GM23338 (cell line): ENCODE data around the gene COL9A2.

Source experiments
- CTCF ChIP-seq, 2 experiments: fragments of 200-600 bp in 1 of 2; sonication (generic) in 1 of 2; conservative IDR thresholded peaks; 2 replicates each; pipeline versions ENCODE4 v1.5.1 to v1.6.1; 2016 to 2017; ENCODE audit warnings: antibody characterized with exemption in 2 of 2, low read depth in 2 of 2, mild to moderate bottlenecking in 2 of 2, moderate library complexity in 1 of 2
- EZH2 ChIP-seq: fragments of 200-600 bp; sonication (generic); IDR thresholded peaks from one replicate; pipeline ENCODE4 v1.8.0; 2017; ENCODE audit warnings: antibody characterized with exemption, mild to moderate bottlenecking, low read depth; ENCODE audit not compliant: unreplicated experiment
- EZH2phosphoT487 ChIP-seq: fragments of 200-600 bp; sonication (generic); IDR thresholded peaks from one replicate; pipeline ENCODE4 v1.8.1; 2018; ENCODE audit warnings: antibody characterized with exemption; ENCODE audit not compliant: unreplicated experiment
- POLR2AphosphoS5 ChIP-seq: IDR thresholded peaks from 2 replicates; pipeline ENCODE4 v1.6.1; 2016; ENCODE audit warnings: antibody characterized with exemption, low read depth
- REST ChIP-seq: IDR thresholded peaks from one replicate; pipeline ENCODE4 v1.6.1; 2018; ENCODE audit warnings: antibody characterized with exemption; ENCODE audit not compliant: unreplicated experiment
- ZNF114 ChIP-seq: fragments of 250-450 bp; sonication (Bioruptor Pico); IDR thresholded peaks from 2 replicates; pipeline ENCODE4 v1.5.0; 2020; ENCODE audit warnings: mild to moderate bottlenecking, moderate library complexity

DNA sequence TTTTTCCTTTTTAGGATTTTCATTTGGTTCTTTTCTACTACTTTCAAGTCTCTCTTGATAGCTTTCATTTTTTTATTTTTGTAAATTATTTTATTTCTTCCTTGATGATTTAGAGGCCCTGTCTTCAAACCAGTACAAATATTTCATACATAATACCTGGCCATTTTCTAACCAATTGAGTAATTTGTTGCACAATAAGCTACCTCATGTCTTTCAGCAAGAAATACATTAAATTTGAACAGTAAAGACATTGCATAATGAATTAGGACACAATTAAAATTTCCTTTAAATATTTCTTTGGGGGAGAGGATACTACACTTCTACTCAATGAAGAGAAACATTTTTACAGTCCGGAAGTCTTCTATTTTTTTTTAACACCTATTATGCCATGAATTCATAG is 15.6 kb upstream of the COL9A2 start:
- TF ChIP-seq CTCF (conservative IDR thresholded peaks at IDR 0.05; ENCODE audit: low read depth in 2 of 2), result no peak
- no peak for TF ChIP-seq EZH2phosphoT487
- TF ChIP-seq EZH2, result no peak
- no peak for TF ChIP-seq REST
- no peak for TF ChIP-seq POLR2AphosphoS5
- TF ChIP-seq ZNF114 (CRISPR knock-in tag), result no peak
